Parathyroid adenoma (tissue), 2 donors: ENCODE measurements around the gene TNFRSF9.
A peak's percentile ranks its signal among the peaks of the same experiment; 100 is the strongest.

ENCODE experiments used
- H2AFZ ChIP-seq: fragments of 300-600 bp; sonication (generic); one replicate; pipeline ENCODE4 v1.7.0; 2017; ENCODE audit warnings: antibody characterized with exemption, mild to moderate bottlenecking
- H3K27ac ChIP-seq: fragments of 300-600 bp; sonication (generic); one replicate; pipeline ENCODE4 v1.7.0; 2017
- H3K27me3 ChIP-seq: fragments of 300-600 bp; sonication (generic); one replicate; pipeline ENCODE4 v1.7.0; 2017; ENCODE audit warnings: low read length; ENCODE audit not compliant: control insufficient read depth, insufficient read depth
- H3K36me3 ChIP-seq: fragments of 300-600 bp; sonication (generic); one replicate; pipeline ENCODE4 v1.7.0; 2017; ENCODE audit warnings: low read length; ENCODE audit not compliant: control insufficient read depth, insufficient read depth
- H3K4me1 ChIP-seq: fragments of 300-600 bp; sonication (generic); one replicate; pipeline ENCODE4 v1.7.0; 2017; ENCODE audit warnings: control low read depth
- H3K4me2 ChIP-seq: fragments of 300-600 bp; sonication (generic); one replicate; pipeline ENCODE4 v1.7.0; 2017; ENCODE audit warnings: low read length
- H3K4me3 ChIP-seq: fragments of 300-600 bp; sonication (generic); one replicate; pipeline ENCODE4 v1.7.0; 2017; ENCODE audit warnings: low read depth, low read length
- H3K79me2 ChIP-seq: fragments of 300-600 bp; sonication (generic); one replicate; pipeline ENCODE4 v1.7.0; 2017; ENCODE audit warnings: control low read depth
- H3K9ac ChIP-seq: fragments of 300-600 bp; sonication (generic); one replicate; pipeline ENCODE4 v1.7.0; 2017; ENCODE audit warnings: mild to moderate bottlenecking
- H3K9me3 ChIP-seq: fragments of 300-600 bp; sonication (generic); one replicate; pipeline ENCODE4 v1.7.0; 2017; ENCODE audit warnings: low read length; ENCODE audit not compliant: control insufficient read depth
- CTCF ChIP-seq: fragments of 300-600 bp; sonication (generic); IDR thresholded peaks from one replicate; pipeline ENCODE4 v1.7.0; 2017; ENCODE audit warnings: antibody characterized with exemption, mild to moderate bottlenecking
- donor health status: primary hyperparathyroidism.

The TNFRSF9 gene

GRCh38 chr1:7975212-7975865 lies 34.7 kb upstream of the TNFRSF9 start:
- no peaks in the 10 kb centered on the region for H3K9me3 ChIP-seq
- H3K36me3 ChIP-seq: no peaks in the 10 kb centered on the region
- H3K27ac ChIP-seq: peak overlapping the region; percentile 22

GRCh38 chr1:7973086-7973485 lies 32.4 kb upstream of the TNFRSF9 start:
- Histone ChIP-seq H3K4me1 (peaks cover 13% of the 10 kb centered on the region), H3K4me2 (no peak overlapping the region), H3K79me2 (peaks cover 15% of the 10 kb centered on the region), H3K9me3 (no peaks in the 10 kb centered on the region), H3K27ac (no peak overlapping the region), H3K27me3 (no peaks in the 10 kb centered on the region), H3K9ac (no peak overlapping the region), H3K4me3 (no peak overlapping the region), H2AFZ (no peak overlapping the region), H3K36me3 (no peaks in the 10 kb centered on the region)
- no peak for TF ChIP-seq CTCF

More at GRCh38 chr1:7975212-7975865, 34.7 kb upstream of the TNFRSF9 start:
- peaks cover 18% of the 10 kb centered on the region for H3K79me2 ChIP-seq
- no peak overlapping the region for H3K4me2 ChIP-seq
- no peak overlapping the region for H3K9ac ChIP-seq
- peaks cover 11% of the 10 kb centered on the region for H3K4me1 ChIP-seq
- H3K27me3 ChIP-seq: no peaks in the 10 kb centered on the region
- H2AFZ ChIP-seq: no peak overlapping the region
- peak; percentile 65 for TF ChIP-seq CTCF
- H3K4me3 ChIP-seq: no peak overlapping the region

- H3K36me3 ChIP-seq: no peaks in the 10 kb centered on the region
- no peaks in the 10 kb centered on the region for H3K9me3 ChIP-seq
Measured at GRCh38 chr1:7972285-7972684, 31.6 kb upstream of the TNFRSF9 start.

GRCh38 chr1:7971024-7971423 lies 30.4 kb upstream of the TNFRSF9 start:
- Histone ChIP-seq H2AFZ (no peak overlapping the region), H3K36me3 (no peaks in the 10 kb centered on the region), H3K27ac (peak overlapping the region; percentile 86), H3K9me3 (no peaks in the 10 kb centered on the region), H3K4me2 (peak overlapping the region; percentile 9), H3K9ac (no peak overlapping the region), H3K27me3 (no peaks in the 10 kb centered on the region), H3K4me3 (peak overlapping the region; percentile 1), H3K79me2 (peaks cover 18% of the 10 kb centered on the region), H3K4me1 (peaks cover 8% of the 10 kb centered on the region)
- TF ChIP-seq CTCF: no peak

More at GRCh38 chr1:7972285-7972684, 31.6 kb upstream of the TNFRSF9 start:
- peak overlapping the region; percentile 36 for H3K27ac ChIP-seq
- no peak overlapping the region for H3K9ac ChIP-seq
- peaks cover 9% of the 10 kb centered on the region for H3K4me1 ChIP-seq
- peaks cover 15% of the 10 kb centered on the region for H3K79me2 ChIP-seq
- no peak for TF ChIP-seq CTCF
- H3K27me3 ChIP-seq: no peaks in the 10 kb centered on the region
- no peak overlapping the region for H2AFZ ChIP-seq
- H3K4me3 ChIP-seq: no peak overlapping the region
- H3K4me2 ChIP-seq: no peak overlapping the region

- Histone ChIP-seq H3K36me3 (no peaks in the 10 kb centered on the region), H3K27ac (peak overlapping the region; percentile 86), H3K9ac (no peak overlapping the region), H3K4me3 (no peak overlapping the region), H2AFZ (no peak overlapping the region), H3K79me2 (peaks cover 21% of the 10 kb centered on the region), H3K4me1 (peaks cover 8% of the 10 kb centered on the region), H3K4me2 (peak overlapping the region; percentile 9), H3K9me3 (no peaks in the 10 kb centered on the region), H3K27me3 (no peaks in the 10 kb centered on the region)
- TF ChIP-seq CTCF: no peak
Measured at GRCh38 chr1:7970246-7970645, 29.6 kb upstream of the TNFRSF9 start.
